NCI-H1694 (cell line): ENCODE measurements around the gene PGGHG.
"Not testable (repeated sequence)": the region's sequence is repeated elsewhere in the genome, so short reads cannot be mapped to it uniquely, and the experiment has no call there.

Experiments
- DNase-seq: peaks from one replicate; lab custom pipeline; 2025; lab: John Stamatoyannopoulos, UW

The PGGHG gene

DNA sequence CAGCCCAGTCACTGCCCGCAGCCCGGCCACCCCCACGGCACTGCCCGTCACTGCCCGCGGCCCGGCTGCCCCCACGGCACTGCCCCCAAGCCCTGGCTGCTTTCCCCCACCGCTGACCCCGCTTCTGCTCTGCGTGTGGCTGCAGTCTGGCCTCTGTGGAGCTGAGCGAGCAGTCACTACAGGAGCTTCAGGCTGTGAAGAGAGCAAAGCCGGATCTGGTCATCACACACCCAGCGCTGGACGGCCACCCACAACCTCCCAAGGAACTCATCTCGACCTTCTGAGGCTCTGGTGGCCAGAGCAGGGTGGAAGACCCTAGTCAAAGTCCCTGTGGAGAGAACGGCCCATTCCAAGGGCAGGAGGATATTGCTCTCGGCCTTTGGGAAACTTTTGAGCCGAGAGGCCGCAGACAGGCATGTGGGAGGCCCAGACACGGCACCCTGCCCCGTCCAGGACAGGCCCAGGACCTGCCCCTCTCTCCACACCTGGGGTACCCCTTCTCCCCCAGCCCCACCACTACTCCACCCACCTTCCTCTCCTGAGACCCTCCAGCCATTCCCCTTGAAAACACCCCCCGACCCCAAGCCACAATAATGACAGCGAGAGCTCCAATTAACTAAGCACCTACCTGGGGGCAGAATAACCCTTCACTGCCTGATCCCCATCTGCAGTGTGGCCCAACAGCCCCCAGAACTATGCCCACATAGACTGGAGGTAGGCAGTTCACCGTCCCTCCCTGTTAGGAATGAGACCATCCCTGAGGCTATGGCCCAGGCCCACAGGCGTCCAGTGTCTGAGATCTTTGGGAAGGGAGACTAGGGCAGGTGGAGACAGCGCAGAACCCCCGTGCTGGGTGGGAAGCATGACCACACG is 3.7 kb upstream of the PGGHG start:
- DNase-seq, result no peak

DNA sequence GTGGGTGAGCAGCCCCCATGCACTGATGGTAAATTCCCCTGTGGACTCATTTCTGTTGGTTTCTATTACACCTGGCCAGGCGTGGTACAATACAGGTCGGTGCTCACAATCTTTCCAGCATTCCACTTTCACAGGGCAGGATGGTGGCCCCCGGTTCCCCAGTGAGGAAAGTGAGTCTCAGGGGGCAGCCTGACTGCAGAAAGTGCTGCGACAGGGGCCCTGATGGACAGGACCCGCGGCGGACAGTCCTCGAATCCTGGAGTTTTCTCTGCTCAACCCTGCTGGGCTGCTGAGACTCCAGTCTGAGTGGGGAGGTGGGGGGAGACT is 3.1 kb upstream of the PGGHG start:
- no peak for DNase-seq

DNA sequence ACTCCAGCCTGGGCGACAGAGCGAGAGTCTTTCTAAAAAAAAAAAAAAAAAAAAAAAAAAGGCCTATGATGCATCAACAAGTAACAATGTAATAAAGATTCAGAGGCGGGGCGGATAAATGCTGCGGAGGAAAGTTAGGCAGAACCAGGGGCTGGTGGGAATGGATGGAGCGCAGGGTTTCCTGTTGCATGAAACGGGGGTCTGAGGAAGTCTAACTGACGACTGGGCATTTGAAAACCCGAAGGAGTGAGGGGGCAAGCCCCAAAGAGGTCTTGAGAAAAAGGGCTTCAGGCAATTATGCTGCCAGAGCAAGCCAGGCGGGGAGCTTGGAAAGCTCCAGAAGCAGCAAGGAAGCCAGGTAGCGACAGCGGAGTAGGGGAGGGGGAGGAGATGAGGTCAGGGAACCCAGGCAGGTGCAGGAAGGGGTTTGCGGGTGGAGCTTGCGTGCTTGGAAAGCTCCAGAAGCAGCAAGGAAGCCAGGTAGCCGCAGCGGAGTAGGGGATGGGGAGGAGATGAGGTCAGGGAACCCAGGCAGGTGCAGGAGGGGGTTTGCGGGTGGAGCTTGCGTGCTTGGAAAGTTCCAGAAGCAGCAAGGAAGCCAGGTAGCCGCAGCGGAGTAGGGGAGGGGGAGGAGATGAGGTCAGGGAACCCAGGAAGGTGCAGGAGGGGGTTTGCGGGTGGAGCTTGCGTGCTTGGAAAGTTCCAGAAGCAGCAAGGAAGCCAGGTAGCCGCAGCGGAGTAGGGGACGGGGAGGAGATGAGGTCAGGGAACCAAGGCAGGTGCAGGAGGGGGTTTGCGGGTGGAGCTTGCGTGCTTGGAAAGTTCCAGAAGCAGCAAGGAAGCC is 1.7 kb upstream of the PGGHG start:
- not testable (repeated sequence) for DNase-seq

DNA sequence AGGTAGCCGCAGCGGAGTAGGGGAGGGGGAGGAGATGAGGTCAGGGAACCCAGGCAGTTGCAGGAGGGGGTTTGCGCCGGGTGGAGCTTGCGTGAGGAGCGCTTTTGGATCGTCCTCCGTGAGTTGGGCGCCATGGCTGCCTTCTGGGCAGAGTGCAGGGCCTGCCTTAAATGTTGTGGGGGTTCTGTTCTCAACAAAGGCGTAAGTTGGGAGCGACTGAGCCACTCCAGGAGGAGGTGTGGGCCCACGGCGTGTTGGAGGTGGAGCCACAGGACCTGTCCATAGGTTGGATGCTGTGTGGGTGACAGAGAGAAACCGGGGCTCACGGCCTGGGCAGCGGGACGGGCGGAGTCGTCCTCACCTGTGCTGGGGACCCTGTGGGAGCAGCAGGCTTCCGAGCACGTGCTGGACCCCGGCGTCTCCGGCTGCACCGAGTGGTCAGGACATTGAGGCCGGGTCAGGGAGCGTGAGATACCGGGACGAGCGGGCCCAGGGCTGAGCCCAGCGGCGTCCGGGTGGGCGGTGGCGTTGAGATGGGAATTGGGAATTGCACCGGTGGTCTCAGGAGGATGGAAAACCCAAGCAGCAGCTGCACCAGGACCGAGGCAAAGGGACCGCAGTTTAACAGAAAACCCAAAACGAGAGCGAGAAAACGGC is 977 bp upstream of the PGGHG start:
- no peak for DNase-seq

DNA sequence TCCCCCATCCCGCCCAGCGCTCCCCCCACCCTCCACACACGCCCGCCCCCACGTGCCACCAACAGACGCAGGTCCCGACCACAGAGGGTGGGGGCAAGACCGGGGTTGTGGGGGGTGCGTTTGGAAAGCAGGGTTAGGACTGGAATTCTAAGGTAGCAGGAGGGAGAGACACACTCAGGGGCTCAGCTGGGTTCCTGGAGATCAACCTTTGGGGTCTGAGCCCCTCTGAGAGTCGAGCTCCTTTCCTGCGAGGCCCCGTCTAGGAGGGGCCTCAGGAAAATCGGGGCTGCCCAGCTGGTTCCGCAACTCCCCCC is 429 bp downstream of the PGGHG start:
- no peak for DNase-seq

DNA sequence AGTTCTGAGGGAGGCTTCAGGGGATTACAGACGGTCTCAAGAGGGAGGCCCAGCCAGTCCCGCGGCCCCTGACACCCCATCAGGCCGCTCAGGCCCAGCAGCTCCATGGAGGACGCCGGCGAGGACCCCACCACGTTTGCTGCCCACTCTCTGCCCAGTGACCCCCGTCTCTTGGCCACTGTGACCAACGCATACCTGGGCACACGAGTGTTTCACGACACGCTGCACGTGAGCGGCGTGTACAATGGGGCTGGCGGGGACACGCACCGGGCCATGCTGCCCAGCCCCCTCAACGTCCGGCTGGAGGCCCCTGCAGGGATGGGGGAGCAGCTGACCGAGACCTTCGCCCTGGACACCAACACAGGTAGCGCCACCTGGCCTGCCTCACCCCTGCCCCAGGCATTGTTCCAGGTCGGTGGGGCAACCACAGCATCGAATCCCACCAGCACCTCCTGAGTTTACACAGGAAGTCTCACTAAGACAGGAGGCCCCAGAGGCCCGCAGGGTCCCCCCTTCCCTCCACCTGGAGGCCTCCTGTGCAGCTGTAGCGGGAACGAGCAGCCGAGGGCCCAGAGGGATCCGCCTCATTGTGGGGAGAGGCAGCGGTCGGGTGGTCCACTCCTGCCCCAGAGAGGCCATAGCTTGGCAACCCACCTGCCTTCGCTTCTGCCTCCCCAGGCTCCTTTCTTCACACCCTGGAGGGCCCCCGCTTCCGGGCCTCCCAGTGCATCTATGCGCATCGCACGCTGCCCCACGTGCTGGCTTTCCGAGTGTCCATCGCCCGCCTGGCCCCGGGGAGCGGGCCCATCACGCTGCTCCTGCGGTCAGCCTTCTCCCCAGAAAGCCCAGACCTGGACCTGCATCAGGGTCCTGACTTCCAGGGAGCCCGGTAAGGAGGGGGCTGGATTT is 1.0 kb downstream of the PGGHG start:
- no peak for DNase-seq

DNA sequence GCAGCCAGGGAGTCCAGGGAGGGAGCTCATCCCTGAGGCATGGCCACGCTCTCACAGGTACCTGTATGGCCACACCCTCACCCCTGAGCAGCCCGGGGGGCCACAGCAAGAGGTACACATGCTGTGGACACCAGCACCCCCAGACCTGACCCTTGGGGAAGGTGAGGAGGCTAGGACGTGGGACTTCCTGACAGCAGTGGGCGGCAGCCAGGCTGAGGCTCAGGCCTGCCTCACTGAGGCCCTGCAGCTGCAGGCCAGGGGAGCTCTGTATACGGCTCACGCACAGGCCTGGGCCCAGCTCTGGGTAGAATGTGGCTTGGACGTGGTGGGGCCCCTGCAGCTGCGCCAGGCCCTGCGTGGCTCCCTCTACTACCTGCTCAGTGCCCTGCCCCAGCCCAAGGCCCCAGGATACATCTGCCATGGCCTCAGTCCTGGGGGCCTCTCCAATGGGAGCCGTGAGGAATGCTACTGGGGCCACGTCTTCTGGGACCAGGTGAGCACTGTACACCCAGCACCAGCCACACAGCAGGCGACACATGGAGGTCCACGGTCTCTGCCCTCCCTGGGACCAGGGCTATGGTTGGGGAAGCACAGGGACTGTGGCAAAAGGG is 1.8 kb downstream of the PGGHG start:
- no peak for DNase-seq

DNA sequence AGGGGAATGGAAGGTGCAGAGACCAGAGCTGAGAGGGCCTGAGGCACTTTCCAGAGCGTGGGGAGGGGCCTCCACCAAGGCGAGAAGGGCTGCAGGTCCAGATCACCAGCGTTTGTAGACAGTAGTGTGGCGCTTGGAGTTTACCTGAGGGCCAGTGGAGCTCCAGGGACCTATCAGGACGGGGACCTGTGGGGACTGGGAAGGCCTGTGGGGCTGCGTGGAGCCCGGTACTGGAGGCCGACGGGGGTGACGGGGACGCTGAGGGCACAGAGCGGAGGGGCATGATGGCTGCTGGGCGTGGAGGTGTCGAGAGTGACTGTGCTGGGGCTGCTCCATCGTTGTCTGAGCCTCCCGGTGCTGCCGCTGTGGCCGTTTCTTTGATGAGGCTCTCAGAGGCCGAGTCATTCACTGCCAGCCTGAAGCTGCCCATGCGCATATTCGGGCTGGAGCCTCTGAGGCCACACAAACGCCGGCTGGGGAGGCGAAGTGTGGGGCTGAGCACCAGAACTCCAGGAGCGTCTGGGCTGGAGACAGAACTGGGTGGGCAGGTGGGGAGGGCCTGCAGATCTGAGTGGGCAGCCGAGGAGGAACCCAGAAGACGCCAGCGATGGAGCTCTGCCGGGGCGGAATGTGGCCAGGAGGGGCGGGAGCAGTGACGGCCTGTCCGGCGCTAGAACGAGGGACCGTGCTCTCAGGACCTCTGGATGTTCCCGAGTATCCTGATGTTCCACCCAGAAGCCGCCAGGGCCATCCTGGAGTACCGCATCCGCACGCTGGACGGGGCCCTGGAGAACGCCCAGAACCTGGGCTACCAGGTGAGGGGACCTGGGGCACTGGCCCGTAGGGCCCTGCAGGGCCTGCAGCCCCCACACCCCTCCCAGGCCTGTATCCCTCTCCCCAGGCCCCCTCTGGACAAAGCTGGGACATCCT is 2.6 kb downstream of the PGGHG start:
- no peak for DNase-seq

DNA sequence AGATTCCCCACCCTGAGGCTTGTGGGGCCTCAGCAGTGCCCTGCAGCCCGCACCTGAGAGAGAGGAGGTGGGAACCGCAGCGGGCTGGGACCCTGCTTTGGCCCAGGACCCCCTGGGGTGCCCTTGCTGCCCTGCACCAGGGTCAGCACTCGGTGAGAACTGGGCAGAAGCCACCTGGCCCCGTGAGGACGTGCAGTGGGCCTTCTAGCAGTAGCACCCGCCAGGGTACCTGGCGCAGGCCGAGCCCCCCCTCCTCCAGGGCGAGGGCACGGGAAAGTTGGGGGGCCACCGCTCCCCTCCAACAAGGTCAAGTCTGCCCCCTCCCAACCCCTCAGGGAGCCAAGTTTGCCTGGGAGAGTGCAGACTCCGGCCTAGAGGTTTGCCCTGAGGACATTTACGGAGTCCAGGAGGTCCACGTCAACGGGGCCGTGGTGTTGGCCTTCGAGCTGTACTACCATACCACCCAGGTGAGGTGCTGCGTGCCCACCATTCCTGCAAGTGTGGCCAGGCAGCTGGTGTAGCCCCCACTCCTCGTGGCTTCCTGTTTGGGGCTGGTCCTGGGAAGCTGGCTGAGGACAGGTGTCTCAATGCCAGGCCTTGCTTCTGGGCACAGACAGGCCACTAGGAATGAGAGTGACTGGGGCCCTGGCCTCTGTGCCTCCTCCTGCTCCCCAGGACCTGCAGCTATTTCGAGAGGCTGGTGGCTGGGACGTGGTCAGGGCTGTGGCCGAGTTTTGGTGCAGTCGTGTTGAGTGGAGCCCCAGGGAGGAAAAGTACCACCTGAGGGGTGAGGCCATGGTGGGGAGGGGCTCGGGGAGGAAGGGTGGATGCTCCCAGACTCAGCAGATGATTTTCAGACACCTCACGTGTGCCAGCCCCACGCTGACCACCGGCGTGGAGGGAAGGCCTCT is 3.5 kb downstream of the PGGHG start:
- no peak for DNase-seq

DNA sequence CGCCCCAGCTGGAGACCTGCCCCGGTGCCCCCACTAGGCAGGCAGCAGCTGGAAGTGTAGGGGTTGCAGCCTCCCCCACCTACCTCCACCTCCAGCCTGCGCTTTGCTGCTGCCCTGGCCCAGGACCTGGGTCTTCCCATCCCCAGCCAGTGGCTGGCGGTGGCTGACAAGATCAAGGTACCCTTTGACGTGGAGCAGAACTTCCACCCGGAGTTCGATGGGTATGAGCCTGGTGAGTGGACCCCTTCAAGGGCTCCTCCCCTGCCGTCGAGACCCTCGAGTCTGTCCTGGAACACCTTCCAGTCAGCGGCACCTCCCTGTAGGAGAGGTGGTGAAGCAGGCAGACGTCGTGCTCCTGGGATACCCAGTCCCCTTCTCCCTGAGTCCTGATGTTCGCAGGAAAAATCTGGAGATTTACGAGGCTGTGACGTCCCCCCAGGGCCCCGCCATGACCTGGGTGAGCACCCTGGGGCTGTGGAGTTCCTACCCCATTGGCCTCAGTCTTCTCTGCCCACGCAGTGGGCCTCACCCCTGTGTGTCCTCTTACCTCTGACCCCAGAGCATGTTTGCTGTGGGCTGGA is 4.4 kb downstream of the PGGHG start:
- no peak for DNase-seq

DNA sequence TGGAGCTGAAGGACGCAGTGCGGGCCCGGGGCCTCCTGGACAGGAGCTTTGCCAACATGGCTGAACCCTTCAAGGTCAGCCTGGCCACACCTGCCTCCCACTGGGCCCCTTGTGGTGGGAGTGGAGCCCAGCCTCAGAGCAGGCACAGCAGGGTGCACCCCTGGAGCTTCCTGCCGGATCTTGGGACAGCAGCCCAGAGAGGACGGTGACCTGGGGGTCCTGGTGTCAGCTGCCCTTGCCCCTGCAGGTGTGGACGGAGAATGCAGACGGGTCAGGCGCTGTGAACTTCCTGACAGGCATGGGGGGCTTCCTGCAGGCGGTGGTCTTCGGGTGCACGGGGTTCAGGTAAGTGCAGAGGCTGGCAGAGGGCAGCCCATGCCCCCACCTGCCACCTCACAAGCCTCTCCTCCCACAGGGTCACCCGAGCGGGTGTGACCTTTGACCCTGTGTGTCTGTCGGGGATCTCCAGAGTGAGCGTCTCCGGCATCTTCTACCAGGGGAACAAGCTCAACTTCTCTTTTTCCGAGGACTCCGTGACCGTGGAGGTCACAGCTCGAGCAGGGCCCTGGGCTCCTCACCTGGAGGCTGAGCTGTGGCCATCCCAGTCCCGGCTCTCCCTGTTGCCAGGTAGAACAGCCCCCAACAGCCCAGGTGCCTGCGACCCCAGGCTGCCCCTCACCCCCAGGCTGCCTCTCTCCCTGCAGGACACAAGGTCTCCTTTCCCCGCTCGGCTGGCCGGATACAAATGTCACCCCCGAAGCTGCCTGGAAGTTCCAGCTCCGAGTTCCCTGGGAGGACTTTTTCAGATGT is 5.1 kb downstream of the PGGHG start:
- no peak for DNase-seq

DNA sequence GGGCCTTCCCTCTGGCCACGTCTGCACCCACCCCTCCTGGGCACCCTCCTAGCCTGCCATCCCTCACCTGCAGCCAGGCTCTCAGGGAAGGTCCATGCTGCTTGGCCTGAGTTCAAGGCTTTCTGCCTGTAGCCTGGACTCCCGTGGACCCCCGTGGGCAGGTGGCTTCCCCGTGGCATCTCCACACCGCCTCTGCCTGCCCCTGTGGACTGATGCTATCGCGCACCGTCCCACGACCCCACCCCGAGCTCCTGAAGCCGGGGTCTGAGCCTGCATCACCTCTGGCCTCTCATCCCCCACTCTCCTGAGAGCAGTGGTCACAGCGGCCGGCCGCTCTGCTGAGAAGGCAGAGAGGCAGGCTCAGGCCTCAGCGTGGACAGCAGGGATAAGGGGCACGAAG is 5.9 kb downstream of the PGGHG start:
- DNase-seq, result no peak

DNA sequence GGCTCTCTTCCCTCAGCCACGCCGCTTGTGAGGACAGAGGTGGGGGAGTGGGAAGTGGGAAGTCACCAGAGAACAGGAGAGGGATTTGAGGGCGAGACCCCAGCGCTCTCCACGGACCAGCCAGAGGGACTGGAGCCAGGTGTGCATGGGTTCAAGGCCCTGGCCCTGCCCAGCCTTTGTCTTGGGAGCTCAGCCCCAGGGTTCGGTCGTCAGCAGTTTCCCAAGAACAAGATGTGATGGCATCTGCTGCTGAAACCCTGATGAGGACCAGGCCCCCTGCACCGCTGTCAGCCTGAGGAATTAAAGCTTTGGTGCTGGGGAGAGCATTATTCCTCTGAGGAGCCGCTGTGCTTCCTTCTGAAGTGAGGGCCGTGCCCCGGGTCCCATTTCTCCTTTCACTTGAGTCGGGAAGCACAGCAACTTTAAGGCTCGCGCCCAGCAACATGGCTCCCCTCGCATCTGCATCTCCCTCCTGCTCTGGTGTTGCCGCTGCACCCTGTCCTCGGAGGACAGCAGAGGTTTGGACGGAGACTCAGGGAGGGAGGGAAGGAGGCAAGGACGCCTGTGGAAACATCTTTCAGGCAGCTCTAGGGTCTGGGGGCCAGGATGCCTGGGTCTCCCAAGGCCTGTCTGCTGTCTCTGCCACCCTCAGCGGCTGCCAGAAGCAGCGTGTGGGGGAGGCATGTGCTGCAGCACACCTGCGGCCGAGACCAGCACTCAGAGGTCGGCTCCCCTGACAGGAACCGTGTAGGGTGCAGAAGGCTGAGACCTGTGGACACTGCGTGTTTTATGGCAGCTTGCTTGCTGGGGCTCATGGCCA is 6.6 kb downstream of the PGGHG start:
- DNase-seq, result no peak

DNA sequence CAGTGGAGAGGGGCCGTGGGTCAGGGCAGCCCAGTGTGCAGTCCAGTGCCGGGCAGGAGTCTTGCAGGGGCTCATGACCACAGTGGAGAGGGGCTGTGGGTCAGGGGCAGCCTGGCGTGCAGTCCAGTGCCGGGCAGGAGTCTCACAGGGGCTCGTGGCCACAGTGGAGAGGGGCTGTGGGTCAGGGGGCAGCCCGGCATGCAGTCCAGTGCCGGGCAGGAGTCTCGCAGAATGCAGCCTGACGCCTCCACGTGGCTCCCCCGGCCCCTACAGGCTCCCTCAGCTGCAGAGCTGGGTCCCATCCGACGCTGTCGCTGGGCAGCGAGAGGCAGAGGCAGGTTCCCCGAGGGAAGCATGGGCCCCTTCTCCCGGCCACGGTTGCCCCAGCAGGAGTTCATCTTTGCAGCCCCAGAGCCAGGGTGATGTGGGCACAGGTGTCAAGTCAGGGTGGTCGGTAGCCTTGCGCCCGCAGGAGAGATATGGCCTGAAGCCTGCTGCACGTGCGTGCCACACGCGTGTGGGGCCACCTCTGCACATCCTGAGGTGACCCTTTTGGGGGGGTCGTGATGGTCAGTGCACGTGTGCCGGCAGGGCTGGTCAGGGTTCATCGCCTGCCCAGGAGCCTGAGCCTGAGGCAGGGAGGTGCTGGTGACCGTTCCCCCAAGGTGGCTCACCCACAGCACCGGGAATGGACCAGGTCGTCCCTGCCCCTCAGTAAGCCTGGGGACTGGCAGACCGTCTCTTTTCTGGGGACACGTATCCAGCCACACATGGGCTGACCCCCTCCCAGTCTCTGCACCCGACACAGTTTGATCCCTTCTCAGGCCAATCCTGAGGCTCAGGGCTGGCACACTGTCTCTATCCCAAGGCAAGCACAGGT is 7.5 kb downstream of the PGGHG start:
- no peak for DNase-seq

DNA sequence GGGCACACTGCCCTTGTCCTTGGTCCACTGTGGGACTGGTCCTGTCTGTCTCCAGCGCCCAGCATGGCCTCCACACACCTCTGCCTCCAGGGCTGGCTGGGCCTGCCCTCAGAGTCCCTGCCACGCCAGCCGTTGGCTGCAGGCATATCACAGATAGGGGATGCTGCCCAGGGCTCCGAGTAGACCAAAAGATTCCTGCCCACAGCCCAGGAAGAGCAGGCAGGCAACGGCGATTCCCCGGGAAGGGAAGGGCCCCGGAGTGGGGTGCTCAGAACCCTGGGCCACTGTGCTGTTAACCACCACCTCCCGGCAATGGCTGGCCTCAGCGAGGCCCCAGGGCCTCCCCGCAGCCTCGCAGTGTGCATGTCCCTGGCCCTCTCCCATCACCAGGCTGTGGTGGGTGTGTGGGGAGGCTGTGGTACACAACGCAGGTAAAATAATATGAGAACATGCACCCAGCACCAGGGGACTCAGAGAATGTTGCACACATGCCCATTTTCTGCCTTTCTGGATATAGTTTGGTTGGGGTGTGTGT is 8.2 kb downstream of the PGGHG start:
- no peak for DNase-seq
